ENCODE data around the gene SPTLC1.
"Not testable (repeated sequence)": the region's sequence is repeated elsewhere in the genome, so short reads cannot be mapped to it uniquely, and the experiment has no call there.

DNA sequence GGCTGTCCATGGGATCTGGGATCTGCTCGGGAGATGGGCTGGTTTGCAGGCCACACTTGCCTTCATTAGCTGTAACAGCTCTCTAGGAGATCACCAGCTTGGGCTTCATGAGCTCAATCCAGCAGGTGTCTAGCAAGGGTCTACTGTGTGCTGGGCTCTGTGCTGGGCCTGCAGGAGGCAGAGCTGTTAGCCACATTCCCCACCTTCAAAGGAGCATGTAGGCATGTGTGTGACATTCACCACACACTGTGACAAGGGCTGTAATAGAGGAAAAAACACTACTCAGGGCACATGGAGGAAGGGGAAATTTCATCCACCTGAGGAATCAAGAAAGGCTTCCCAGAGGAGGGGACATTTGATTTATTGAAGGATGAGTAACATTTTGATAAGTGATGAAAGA is 17.7 kb upstream of the SPTLC1 start:
- TF ChIP-seq EZH2phosphoT487 (IDR thresholded peaks at IDR 0.05; ENCODE audit: low read depth); CTCF (IDR thresholded peaks at IDR 0.05; ENCODE audit: low read depth, low read length): not testable (repeated sequence)

Measured in OCI-LY3 (cell line).